K562 (cell line): Measurements from ENCODE around the gene CFL1. TPM values are rescaled to one million over a fixed set of nuclear protein-coding genes. Genes with fewer than 3 reads are reported as not detected.

Experiments used
- AFF1 ChIP-seq, 2 experiments: fragments of 450-650 bp; IDR thresholded peaks; 2 replicates each; pipeline ENCODE4 v1.6.1; 2018; ENCODE audit warnings: mild to moderate bottlenecking in 2 of 2, low read depth in 1 of 2; ENCODE audit not compliant: partially characterized antibody in 2 of 2
- CBFA2T2 ChIP-seq: fragments of 450-650 bp; conservative IDR thresholded peaks from 2 replicates; pipeline ENCODE4 v1.6.1; 2017; ENCODE audit warnings: mild to moderate bottlenecking
- FOXA3 ChIP-seq, 2 experiments: fragments of 450-650 bp in 1 of 2; sonication (generic) in 1 of 2; formaldehyde crosslinking; IDR thresholded peaks in 1 of 2; conservative IDR thresholded peaks in 1 of 2; 2 replicates each; pipeline versions ENCODE4 v1.4.0 to v1.8.0; 2020 to 2022; ENCODE audit warnings: mild to moderate bottlenecking in 2 of 2, missing genetic modification reagents in 1 of 2
- HCFC1 ChIP-seq: IDR thresholded peaks from 2 replicates; pipeline ENCODE4 v1.6.1; 2012; ENCODE audit warnings: low read depth, low read length, improper control_type of control experiment
- HDAC8 ChIP-seq: fragments of 450-650 bp; IDR thresholded peaks from 2 replicates; pipeline ENCODE4 v1.6.1; 2016; ENCODE audit warnings: mild to moderate bottlenecking, missing genetic modification characterization, moderate library complexity, missing compliant biosample characterization
- HLTF ChIP-seq: fragments of 450-650 bp; IDR thresholded peaks from 2 replicates; pipeline ENCODE4 v1.6.1; 2016
- ID3 ChIP-seq, 2 experiments: fragments of 250-450 bp in 1 of 2; fragments of 450-650 bp in 1 of 2; sonication (Bioruptor Pico) in 1 of 2; IDR thresholded peaks; 2 replicates each; pipeline versions ENCODE4 v1.6.1 to v1.8.0; 2016 to 2021; ENCODE audit warnings: mild to moderate bottlenecking in 2 of 2, moderate library complexity in 2 of 2, missing compliant biosample characterization in 1 of 2, missing genetic modification characterization in 1 of 2
- LARP7 ChIP-seq: fragments of 450-650 bp; IDR thresholded peaks from 2 replicates; pipeline ENCODE4 v1.6.1; 2016
- NR4A1 ChIP-seq, 2 experiments: fragments of 250-450 bp in 1 of 2; fragments of 450-650 bp in 1 of 2; sonication (Bioruptor Pico) in 1 of 2; IDR thresholded peaks; 2 replicates each; pipeline versions ENCODE4 v1.4.0 to v1.6.1; 2016 to 2020; ENCODE audit warnings: mild to moderate bottlenecking in 2 of 2, missing compliant biosample characterization in 1 of 2, missing genetic modification characterization in 1 of 2, moderate library complexity in 1 of 2
- PCBP2 ChIP-seq: fragments of 200-400 bp; formaldehyde crosslinking; IDR thresholded peaks from 2 replicates; pipeline ENCODE4 v1.6.1; 2018; ENCODE audit warnings: low read length, low read depth, mild to moderate bottlenecking, moderate library complexity; ENCODE audit not compliant: poor library complexity, severe bottlenecking
- PHF20 ChIP-seq: fragments of 450-650 bp; IDR thresholded peaks from 2 replicates; pipeline ENCODE4 v1.6.1; 2018; ENCODE audit not compliant: partially characterized antibody
- SIN3A ChIP-seq, 2 experiments: fragments of 150-350 bp in 1 of 2; IDR thresholded peaks; 2 replicates each; pipeline ENCODE4 v1.6.1; 2011 to 2016; ENCODE audit warnings: borderline replicate concordance in 2 of 2, low read depth in 2 of 2, low read length in 2 of 2, mild to moderate bottlenecking in 2 of 2, moderate library complexity in 2 of 2; ENCODE audit not compliant: control insufficient read depth in 1 of 2
- SMARCE1 ChIP-seq: fragments of 450-650 bp; IDR thresholded peaks from 2 replicates; pipeline ENCODE4 v1.7.1; 2016; ENCODE audit warnings: mild to moderate bottlenecking
- TAF9B ChIP-seq: fragments of 450-650 bp; IDR thresholded peaks from 2 replicates; pipeline ENCODE4 v1.6.1; 2018; ENCODE audit warnings: mild to moderate bottlenecking; ENCODE audit not compliant: partially characterized antibody
- ZFPM2 ChIP-seq: fragments of 250-450 bp; sonication (Bioruptor Pico); IDR thresholded peaks from 2 replicates; pipeline ENCODE4 v1.5.1; 2022; ENCODE audit warnings: mild to moderate bottlenecking
- ZNF174 ChIP-seq: fragments of 250-450 bp; sonication (Bioruptor Pico); IDR thresholded peaks from 2 replicates; pipeline ENCODE4 v1.4.0; 2020; ENCODE audit warnings: mild to moderate bottlenecking
- ZNF395 ChIP-seq: fragments of 200-800 bp; sonication (Bioruptor generic); IDR thresholded peaks from 2 replicates; pipeline ENCODE4 v1.6.1; 2017; ENCODE audit warnings: missing genetic modification characterization, missing compliant biosample characterization
- ZNF408 ChIP-seq: fragments of 250-450 bp; sonication (Bioruptor Pico); IDR thresholded peaks from 2 replicates; pipeline ENCODE4 v1.4.0; 2020; ENCODE audit warnings: low read depth, mild to moderate bottlenecking, moderate library complexity
- ZNF551 ChIP-seq: fragments of 250-450 bp; sonication (Bioruptor Pico); IDR thresholded peaks from 2 replicates; pipeline ENCODE4 v1.5.0; 2021; ENCODE audit warnings: mild to moderate bottlenecking, moderate library complexity
- ZNF699 ChIP-seq: fragments of 250-450 bp; sonication (Bioruptor Pico); IDR thresholded peaks from 2 replicates; pipeline ENCODE4 v1.8.0; 2021; ENCODE audit warnings: mild to moderate bottlenecking, moderate library complexity; ENCODE audit not compliant: insufficient replicate concordance
- polyA plus RNA-seq, 8 experiments: library from polyadenylated mRNA; depleted of rRNA in 4 of 8; stranded (reverse) in 5 of 8; unstranded in 3 of 8; fragments of >200 nt; fragmentation: Nextera tagmentation in 2 of 8; fragmentation: Illumina TruSeq in 1 of 8; extraction: Ambion mirVana in 2 of 8; extraction: Trizol in 1 of 8; gene quantifications; 2 replicates each; pipeline versions ENCODE4 v1.2.1 to v1.2.3, GENCODE V29; 2011 to 2014; ENCODE audit warnings: inconsistent platforms in 1 of 8, missing spikeins in 1 of 8
- total RNA-seq, 7 experiments: library from RNA; depleted of rRNA in 6 of 7; stranded (reverse); fragments of >200 nt in 6 of 7; fragmentation: Illumina TruSeq in 2 of 7; extraction: Trizol in 2 of 7; gene quantifications; 2 replicates each; pipeline versions ENCODE4 v1.2.1 to v1.2.3, GENCODE V29; 2011 to 2021; ENCODE audit warnings: low replicate concordance in 1 of 7
- TF ChIP-seq, protein P1 (sequence below): fragments of 250-450 bp; sonication (Bioruptor Pico); IDR thresholded peaks from 2 replicates; pipeline ENCODE4 v1.8.0; 2022; ENCODE audit warnings: moderate library complexity, mild to moderate bottlenecking, inconsistent platforms

Gene CFL1
- total and polyA plus RNA-seq, 9 of the 15 experiments (the other 6 are each of a cell fraction or from before 2014, with no cell fraction given): 105 to 1,101 (median 859) TPM

DNA sequence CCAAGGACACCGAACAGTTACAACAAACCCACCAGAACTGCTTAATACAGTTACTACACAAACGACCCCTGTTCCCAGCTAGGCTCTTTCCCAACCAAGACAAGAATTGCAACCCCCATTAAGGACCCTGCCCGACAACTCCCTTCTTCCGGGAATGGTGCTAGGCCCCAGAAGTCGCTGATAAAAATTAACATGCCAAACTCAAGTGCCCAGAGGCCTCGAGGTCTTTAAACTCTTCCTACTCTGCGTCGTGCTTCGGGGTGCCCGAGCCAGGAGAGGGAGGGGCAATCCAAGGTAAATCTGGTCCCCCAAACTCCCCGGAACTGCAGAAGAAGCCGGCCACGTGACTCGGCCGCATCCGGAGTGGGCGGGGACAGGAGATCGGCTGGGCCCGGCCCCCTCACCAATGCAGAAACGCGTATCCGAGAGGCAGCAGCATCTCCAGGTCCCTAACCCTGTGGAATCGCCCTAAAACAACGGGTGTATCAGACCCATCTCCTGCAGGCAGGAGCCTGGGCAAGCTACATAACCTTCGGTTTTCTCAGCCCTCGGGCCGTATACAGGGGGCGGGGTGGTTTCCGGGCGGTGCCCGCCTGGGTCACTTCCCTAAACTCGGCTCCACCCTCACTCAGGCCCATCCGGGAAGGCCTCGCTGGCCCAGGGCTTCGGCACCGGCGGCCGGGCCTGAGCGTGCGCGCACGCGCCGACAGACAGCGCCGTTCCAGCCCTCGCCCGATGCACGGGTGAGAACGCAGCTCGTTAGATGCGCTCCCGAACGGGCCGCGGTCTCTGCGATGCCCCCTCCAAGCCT lies 1.1 kb downstream of the CFL1 start (continued):
- TF ChIP-seq HDAC8 (tag) (no peak), HCFC1 (peak; percentile 2; the same call in 1 of the 2 replicates), ID3 (CRISPR knock-in tag; IDR thresholded peaks at IDR 0.05) (no peak), ID3 (tag; IDR thresholded peaks at IDR 0.05) (no peak), FOXA3 (CRISPR knock-in tag; conservative IDR thresholded peaks at IDR 0.05 in 1 of 2, IDR thresholded peaks at IDR 0.05 in 1 of 2) (0 out of 4 replicates have a peak, but pooled peaks of 1 of the 2 experiments have one; percentile 15), ZNF699 (CRISPR knock-in tag) (no peak), ZNF174 (CRISPR knock-in tag) (no peak), HLTF (no peak), PCBP2 (no peak), AFF1 (IDR thresholded peaks at IDR 0.05; ENCODE audit: low read depth in 1 of 2, partially characterized antibody in 2 of 2) (no peak), LARP7 (no peak), ZNF395 (no peak), TAF9B (no peak), SMARCE1 (no peak), ZFPM2 (no peak), ZNF551 (no peak), CBFA2T2 (peak; percentile 62), ZNF408 (CRISPR knock-in tag) (no peak), SIN3A (IDR thresholded peaks at IDR 0.05; ENCODE audit: borderline replicate concordance in 2 of 2, control insufficient read depth in 1 of 2, low read depth in 2 of 2, low read length in 2 of 2) (peak; percentile 87 to 95; a peak in 3 of 4 replicates), PHF20 (peak; percentile 42), NR4A1 (CRISPR knock-in tag; IDR thresholded peaks at IDR 0.05) (no peak; the same call in 1 of the 2 replicates), NR4A1 (tag; IDR thresholded peaks at IDR 0.05) (no peak)
- TF ChIP-seq, protein P1, sequence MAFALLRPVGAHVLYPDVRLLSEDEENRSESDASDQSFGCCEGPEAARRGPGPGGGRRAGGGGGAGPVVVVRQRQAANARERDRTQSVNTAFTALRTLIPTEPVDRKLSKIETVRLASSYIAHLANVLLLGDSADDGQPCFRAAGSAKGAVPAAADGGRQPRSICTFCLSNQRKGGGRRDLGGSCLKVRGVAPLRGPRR (CRISPR knock-in tag): no peak
